SK-N-SH (cell line): ENCODE data around the gene RAB33B. TPM values are rescaled to one million over a fixed set of nuclear protein-coding genes. Genes with fewer than 3 reads are reported as not detected.
"Not testable (repeated sequence)": the region's sequence is repeated elsewhere in the genome, so short reads cannot be mapped to it uniquely, and the experiment has no call there.

Source experiments
- CTCF ChIA-PET: fragments of 300-600, 350-600 bp; formaldehyde crosslinking; extraction: SDS; loops from one replicate; lab custom pipeline; 2021; lab: Yijun Ruan, JAX
- POLR2A ChIA-PET: fragments of 350-600 bp; sonication (Branson Sonifier 250); formaldehyde crosslinking; extraction: SDS; loops from one replicate; lab custom pipeline; 2020; ENCODE audit warnings: antibody characterized with exemption, inconsistent platforms; lab: Yijun Ruan, JAX
- DNase-seq: peaks from one replicate; pipeline ENCODE4 v3.0.0; 2012
- H2AFZ ChIP-seq: fragments of 200-600 bp; sonication (generic); 2 replicates; pipeline ENCODE4 v1.8.1; 2016; ENCODE audit warnings: antibody characterized with exemption, mild to moderate bottlenecking, low read depth
- H3F3A ChIP-seq: fragments of 200-600 bp; sonication (generic); replicated peaks from 2 replicates; pipeline ENCODE3; 2016; ENCODE audit warnings: antibody characterized with exemption, mild to moderate bottlenecking; ENCODE audit not compliant: insufficient read depth
- H3K27ac ChIP-seq, 2 experiments: fragments of 200-500 bp in 1 of 2; fragments of 200-600 bp in 1 of 2; sonication (Bioruptor generic) in 1 of 2; sonication (generic), shearing (Covaris generic) in 1 of 2; 2 replicates each; pipeline versions ENCODE4 v1.5.1 to v1.6.1; 2014 to 2016; ENCODE audit warnings: low read depth in 2 of 2, inconsistent platforms in 1 of 2, low read length in 1 of 2, mild to moderate bottlenecking in 1 of 2, mixed read lengths in 1 of 2
- H3K27me3 ChIP-seq: fragments of 200-600 bp; sonication (generic), shearing (Covaris generic); 2 replicates; pipeline ENCODE4 v1.6.1; 2016; ENCODE audit warnings: mixed run types; ENCODE audit not compliant: insufficient read depth
- H3K36me3 ChIP-seq, 2 experiments: fragments of 200-500 bp in 1 of 2; fragments of 200-600 bp in 1 of 2; sonication (Bioruptor generic) in 1 of 2; sonication (generic) in 1 of 2; replicated peaks in 1 of 2; 2 replicates each; pipeline versions ENCODE3 to v1.5.1; 2014 to 2016; ENCODE audit warnings: low read length in 1 of 2, mild to moderate bottlenecking in 1 of 2; ENCODE audit not compliant: insufficient read depth in 2 of 2, control insufficient read depth in 1 of 2
- H3K4me1 ChIP-seq, 2 experiments: fragments of 200-500 bp in 1 of 2; fragments of 200-600 bp in 1 of 2; sonication (Bioruptor generic) in 1 of 2; sonication (generic), shearing (Covaris generic) in 1 of 2; 2 replicates each; pipeline versions ENCODE4 v1.5.1 to v1.6.1; 2014 to 2016; ENCODE audit warnings: low read depth in 1 of 2, low read length in 1 of 2, mixed run types in 1 of 2; ENCODE audit not compliant: insufficient read depth in 2 of 2, control insufficient read depth in 1 of 2
- H3K4me2 ChIP-seq: fragments of 200-600 bp; sonication (generic), shearing (Covaris generic); 2 replicates; pipeline ENCODE4 v1.6.1; 2017; ENCODE audit warnings: mixed run types
- H3K4me3 ChIP-seq, 2 experiments: fragments of 200-500 bp in 1 of 2; fragments of 200-600 bp in 1 of 2; sonication (Bioruptor generic) in 1 of 2; sonication (generic), shearing (Covaris generic) in 1 of 2; 2 replicates each; pipeline versions ENCODE4 v1.5.1 to v1.8.1; 2014 to 2016; ENCODE audit warnings: low read depth in 2 of 2, inconsistent platforms in 1 of 2, low read length in 1 of 2, mild to moderate bottlenecking in 1 of 2, mixed read lengths in 1 of 2, moderate library complexity in 1 of 2
- H3K79me2 ChIP-seq: fragments of 200-600 bp; sonication (generic); 2 replicates; pipeline ENCODE4 v1.8.1; 2017; ENCODE audit warnings: mild to moderate bottlenecking; ENCODE audit not compliant: insufficient read depth
- H3K9ac ChIP-seq: fragments of 200-600 bp; sonication (generic); 2 replicates; pipeline ENCODE4 v1.6.1; 2017; ENCODE audit warnings: mixed run types
- H3K9me2 ChIP-seq: fragments of 200-600 bp; sonication (generic); 2 replicates; pipeline ENCODE4 v1.6.1; 2017; ENCODE audit warnings: mixed run types
- H3K9me3 ChIP-seq: fragments of 200-600 bp; sonication (generic); 2 replicates; pipeline ENCODE4 v1.6.1; 2017; ENCODE audit warnings: mixed run types, mild to moderate bottlenecking, moderate library complexity
- H4K20me1 ChIP-seq: fragments of 200-600 bp; sonication (generic); 2 replicates; pipeline ENCODE4 v1.6.1; 2017; ENCODE audit warnings: mild to moderate bottlenecking, mixed run types; ENCODE audit not compliant: insufficient read depth
- ELF1 ChIP-seq: IDR thresholded peaks from 2 replicates; pipeline ENCODE4 v1.4.0; 2012
- EP300 ChIP-seq, 2 experiments: IDR thresholded peaks; 2 replicates each; pipeline versions ENCODE4 v1.4.0 to v1.6.1; 2012; ENCODE audit warnings: borderline replicate concordance in 1 of 2, low read depth in 1 of 2, low read length in 1 of 2
- EZH2phosphoT487 ChIP-seq: fragments of 200-600 bp; sonication (generic); IDR thresholded peaks from 2 replicates; pipeline ENCODE4 v1.6.1; 2017; ENCODE audit warnings: low read depth, mixed run types, mild to moderate bottlenecking, antibody characterized with exemption, moderate library complexity, borderline replicate concordance
- GATA2 ChIP-seq: sonication (generic); formaldehyde crosslinking; IDR thresholded peaks from 2 replicates; pipeline ENCODE4 v1.5.0; 2020; ENCODE audit warnings: mild to moderate bottlenecking, missing genetic modification reagents
- MAX ChIP-seq: IDR thresholded peaks from 2 replicates; pipeline ENCODE4 v1.4.0; 2012; ENCODE audit warnings: low read depth
- MEF2A ChIP-seq: IDR thresholded peaks from 2 replicates; pipeline ENCODE4 v1.4.0; 2012; ENCODE audit warnings: low read depth, borderline replicate concordance
- MXI1 ChIP-seq: IDR thresholded peaks from 2 replicates; pipeline ENCODE4 v1.6.1; 2012; ENCODE audit warnings: mild to moderate bottlenecking, low read depth, low read length, improper control_type of control experiment
- NFIC ChIP-seq: IDR thresholded peaks from 2 replicates; pipeline ENCODE4 v1.4.0; 2012; ENCODE audit warnings: borderline replicate concordance
- NRF1 ChIP-seq: IDR thresholded peaks from 2 replicates; pipeline ENCODE4 v1.6.1; 2012; ENCODE audit warnings: low read depth, mild to moderate bottlenecking, low read length
- POLR2AphosphoS5 ChIP-seq: IDR thresholded peaks from 2 replicates; pipeline ENCODE4 v1.6.1; 2012; ENCODE audit warnings: low read depth, low read length
- RAD21 ChIP-seq: IDR thresholded peaks from 2 replicates; pipeline ENCODE4 v1.6.1; 2012; ENCODE audit warnings: mild to moderate bottlenecking, low read length
- RXRA ChIP-seq: IDR thresholded peaks from 2 replicates; pipeline ENCODE4 v1.4.0; 2012; ENCODE audit warnings: low read depth, mild to moderate bottlenecking, borderline replicate concordance
- SIN3A ChIP-seq: IDR thresholded peaks from 2 replicates; pipeline ENCODE4 v1.6.1; 2012; ENCODE audit warnings: low read depth, mild to moderate bottlenecking, low read length, moderate library complexity, borderline replicate concordance
- TAF1 ChIP-seq: IDR thresholded peaks from 2 replicates; pipeline ENCODE4 v1.6.1; 2012; ENCODE audit warnings: low read depth, mild to moderate bottlenecking, low read length, moderate library complexity, borderline replicate concordance
- TCF12 ChIP-seq: IDR thresholded peaks from 2 replicates; pipeline ENCODE4 v1.4.0; 2012
- TEAD4 ChIP-seq: IDR thresholded peaks from 2 replicates; pipeline ENCODE4 v1.4.0; 2012; ENCODE audit warnings: mild to moderate bottlenecking, borderline replicate concordance; ENCODE audit not compliant: insufficient read depth
- YY1 ChIP-seq: IDR thresholded peaks from 2 replicates; pipeline ENCODE4 v1.4.0; 2012; ENCODE audit warnings: low read depth, mild to moderate bottlenecking
- ZBTB33 ChIP-seq: IDR thresholded peaks from 2 replicates; pipeline ENCODE4 v1.4.0; 2012; ENCODE audit warnings: low read depth, borderline replicate concordance
- WGBS: methylation state at CpG from one replicate; pipeline ENCODE4 v1.1.6; 2017; ENCODE audit warnings: low lambda C conversion rate; 5-methylcytosine and 5-hydroxymethylcytosine counted together
- polyA plus RNA-seq, 3 experiments: library from polyadenylated mRNA; depleted of rRNA; stranded (reverse); fragments of >200 nt; gene quantifications; 2 replicates each; pipeline ENCODE4 v1.2.3, GENCODE V29; 2012

RAB33B gene
- polyA plus RNA-seq, 1 of the 3 experiments (the other 2 are of a cell fraction), result 2.3 TPM

GRCh38 chr4:139465922-139466321, 12.0 kb downstream of the RAB33B start:
- 71% methylated on average over 4 of the region's 4 CpGs for WGBS
- no peak for DNase-seq
- no peak overlapping the region for H3K4me2 ChIP-seq
- no peak for TF ChIP-seq MAX
- TF ChIP-seq POLR2AphosphoS5, result no peak
- TF ChIP-seq ZBTB33, result no peak
- no peak for TF ChIP-seq ELF1
- no peak for TF ChIP-seq SIN3A
- TF ChIP-seq MXI1, result no peak
- no peak for TF ChIP-seq NFIC
- TF ChIP-seq YY1, result no peak
- TF ChIP-seq MEF2A, result no peak
- TF ChIP-seq TCF12, result no peak
- TF ChIP-seq RXRA, result no peak
- TF ChIP-seq EZH2phosphoT487, result no peak
- no peak for TF ChIP-seq TAF1
- no peak for TF ChIP-seq GATA2 (CRISPR knock-in tag)
- TF ChIP-seq RAD21, result no peak
- no peak for TF ChIP-seq NRF1
- TF ChIP-seq TEAD4, result no peak
- no peak for TF ChIP-seq EP300 (IDR thresholded peaks at IDR 0.05; ENCODE audit: borderline replicate concordance in 1 of 2, low read depth in 1 of 2, low read length in 1 of 2)
- H3K4me1 ChIP-seq, result 0 out of 4 replicates have a peak, but pooled peaks cover 0 to under 1% of the 10 kb centered on the region in 2 experiments
- H4K20me1 ChIP-seq, result peaks cover 5% of the 10 kb centered on the region; the same call in 1 of the 2 replicates
- no peaks in the 10 kb centered on the region for H3K27me3 ChIP-seq
- ChIA-PET POLR2A (interaction anchor here (0.5 kb wide), 1 partner anchor 1290 kb away, joined by 4 read pairs; the partner anchor contains the start of gene TBC1D9), CTCF (interaction anchor here (1.3 kb wide), 1 partner anchor 32 kb away, joined by 4 read pairs; no protein-coding TSS in a partner anchor)
- no peak overlapping the region for H3K27ac ChIP-seq
- H3K4me3 ChIP-seq, result no peak overlapping the region
- peaks cover 0 to 8% of the 10 kb centered on the region in 2 experiments for H3K36me3 ChIP-seq
- H3K9me3 ChIP-seq, result no peaks in the 10 kb centered on the region
- H3K79me2 ChIP-seq, result peaks cover 96% of the 10 kb centered on the region
- no peaks in the 10 kb centered on the region for H3F3A ChIP-seq
- no peak overlapping the region for H3K9ac ChIP-seq
- no peak overlapping the region for H2AFZ ChIP-seq
- H3K9me2 ChIP-seq, result no peaks in the 10 kb centered on the region

- H2AFZ ChIP-seq, H3K4me2 ChIP-seq, H3F3A ChIP-seq, H3K4me3 ChIP-seq, H3K4me1 ChIP-seq, H3K9me3 ChIP-seq, H3K9ac ChIP-seq, H4K20me1 ChIP-seq, H3K27me3 ChIP-seq, POLR2A ChIA-PET, DNase-seq, H3K9me2 ChIP-seq, H3K27ac ChIP-seq: not testable (repeated sequence)
- CTCF ChIA-PET, result interaction anchor here (1.0 kb wide), 1 partner anchor 29 kb away, joined by 3 read pairs; no protein-coding TSS in a partner anchor
- peaks cover 9 to 27% of the 10 kb centered on the region in 2 experiments for H3K36me3 ChIP-seq
- H3K79me2 ChIP-seq, result peaks cover 76% of the 10 kb centered on the region
Measured at GRCh38 chr4:139468756-139469155, 14.8 kb downstream of the RAB33B start.
